Ishikawa (cell line): ENCODE measurements around the gene PMM1.

ENCODE experiments used
- CEBPB ChIP-seq: IDR thresholded peaks from 2 replicates; pipeline ENCODE4 v1.6.1; 2012
- CREB1 ChIP-seq: IDR thresholded peaks from 2 replicates; pipeline ENCODE4 v1.6.1; 2012; ENCODE audit warnings: low read depth
- EGR1 ChIP-seq: IDR thresholded peaks from 2 replicates; pipeline ENCODE4 v1.6.1; 2012
- EP300 ChIP-seq: IDR thresholded peaks from 2 replicates; pipeline ENCODE4 v1.6.1; 2012; ENCODE audit warnings: borderline replicate concordance
- FOXM1 ChIP-seq: IDR thresholded peaks from 2 replicates; pipeline ENCODE4 v1.6.1; 2012; ENCODE audit warnings: low read depth, borderline replicate concordance
- REST ChIP-seq: IDR thresholded peaks from 2 replicates; pipeline ENCODE4 v1.6.1; 2012; ENCODE audit warnings: low read depth, mild to moderate bottlenecking
- TAF1 ChIP-seq: IDR thresholded peaks from 2 replicates; pipeline ENCODE4 v1.6.1; 2012; ENCODE audit warnings: low read depth, mild to moderate bottlenecking

GRCh38 chr22:41597635-41597953 lies 8.0 kb upstream of the PMM1 start:
- no peak for TF ChIP-seq REST
- no peak for TF ChIP-seq CREB1
- TF ChIP-seq EP300, result no peak
- no peak for TF ChIP-seq TAF1
- TF ChIP-seq EGR1, result no peak
- no peak for TF ChIP-seq CEBPB
- no peak for TF ChIP-seq FOXM1
